H9 (cell line): ENCODE measurements around the gene COQ4. TPM values are rescaled to one million over a fixed set of nuclear protein-coding genes. Genes with fewer than 3 reads are reported as not detected.

ENCODE experiments used
- DNase-seq: peaks from one replicate; pipeline ENCODE4 v3.0.0-alpha.2; 2017
- H2AFZ ChIP-seq: one replicate; pipeline ENCODE4 v1.6.1; 2013; ENCODE audit warnings: mild to moderate bottlenecking, low read length, control low read depth, moderate library complexity
- H2AK5ac ChIP-seq: 2 replicates; pipeline ENCODE4 v1.6.1; 2013; ENCODE audit warnings: low read length, control low read depth, mixed read lengths; ENCODE audit not compliant: insufficient read length
- H2BK120ac ChIP-seq: one replicate; pipeline ENCODE4 v1.6.1; 2013; ENCODE audit warnings: low read depth, mild to moderate bottlenecking, low read length, control low read depth, inconsistent platforms; ENCODE audit not compliant: poor library complexity, severe bottlenecking
- H2BK12ac ChIP-seq: 2 replicates; pipeline ENCODE4 v1.6.1; 2013; ENCODE audit warnings: low read length, control low read depth, mixed read lengths, low read depth; ENCODE audit not compliant: insufficient read length
- H2BK15ac ChIP-seq: 2 replicates; pipeline ENCODE4 v1.6.1; 2013; ENCODE audit warnings: low read depth, low read length, control low read depth
- H2BK20ac ChIP-seq: one replicate; pipeline ENCODE4 v1.6.1; 2013; ENCODE audit warnings: low read depth, mild to moderate bottlenecking, low read length, control low read depth, inconsistent platforms; ENCODE audit not compliant: poor library complexity, severe bottlenecking
- H2BK5ac ChIP-seq: 2 replicates; pipeline ENCODE4 v1.6.1; 2013; ENCODE audit warnings: low read length, control low read depth, mixed read lengths; ENCODE audit not compliant: insufficient read length
- H3K14ac ChIP-seq: 2 replicates; pipeline ENCODE4 v1.6.1; 2013; ENCODE audit warnings: low read length, control low read depth; ENCODE audit not compliant: insufficient read depth
- H3K18ac ChIP-seq: 2 replicates; pipeline ENCODE4 v1.6.1; 2013; ENCODE audit warnings: low read depth, mild to moderate bottlenecking, mixed read lengths, low read length, control low read depth; ENCODE audit not compliant: insufficient read length
- H3K23ac ChIP-seq: 2 replicates; pipeline ENCODE4 v1.6.1; 2013; ENCODE audit warnings: low read length, control low read depth, mixed read lengths, low read depth; ENCODE audit not compliant: insufficient read length
- H3K23me2 ChIP-seq: 2 replicates; pipeline ENCODE4 v1.6.1; 2013; ENCODE audit warnings: low read depth, mild to moderate bottlenecking, mixed read lengths, low read length, control low read depth; ENCODE audit not compliant: insufficient read length, poor library complexity, severe bottlenecking
- H3K27ac ChIP-seq: 2 replicates; pipeline ENCODE4 v1.5.1; 2013; ENCODE audit warnings: low read length, control low read depth, mixed read lengths, low read depth; ENCODE audit not compliant: insufficient read length
- H3K27me3 ChIP-seq: 2 replicates; pipeline ENCODE4 v1.6.1; 2013; ENCODE audit warnings: low read length, control low read depth, inconsistent platforms; ENCODE audit not compliant: insufficient read depth
- H3K4ac ChIP-seq: 2 replicates; pipeline ENCODE4 v1.6.1; 2013; ENCODE audit warnings: low read depth, mild to moderate bottlenecking, control low read depth, inconsistent platforms, low read length, moderate library complexity
- H3K4me1 ChIP-seq: 2 replicates; pipeline ENCODE4 v1.6.1; 2013; ENCODE audit warnings: low read length, control low read depth, inconsistent platforms; ENCODE audit not compliant: insufficient read depth
- H3K4me2 ChIP-seq: 2 replicates; pipeline ENCODE4 v1.6.1; 2013; ENCODE audit warnings: low read length, control low read depth, mixed read lengths; ENCODE audit not compliant: insufficient read length, insufficient read depth
- H3K56ac ChIP-seq: 2 replicates; pipeline ENCODE4 v1.6.1; 2013; ENCODE audit warnings: low read depth, mild to moderate bottlenecking, mixed read lengths, low read length, control low read depth; ENCODE audit not compliant: insufficient read length
- H3K79me1 ChIP-seq: 2 replicates; pipeline ENCODE4 v1.6.1; 2013; ENCODE audit warnings: low read depth, mild to moderate bottlenecking, moderate library complexity, low read length, control low read depth, inconsistent platforms; ENCODE audit not compliant: insufficient read depth, poor library complexity, severe bottlenecking
- H3K79me2 ChIP-seq: 2 replicates; pipeline ENCODE4 v1.6.1; 2013; ENCODE audit warnings: low read length, control low read depth, inconsistent platforms; ENCODE audit not compliant: insufficient read depth
- H3K9ac ChIP-seq: 2 replicates; pipeline ENCODE4 v1.6.1; 2013; ENCODE audit warnings: low read length, control low read depth, mixed read lengths; ENCODE audit not compliant: insufficient read length; ENCODE audit errors: extremely low read depth
- H3K9me3 ChIP-seq: one replicate; pipeline ENCODE4 v1.6.1; 2013; ENCODE audit warnings: low read depth, low read length, inconsistent platforms; ENCODE audit not compliant: control insufficient read depth
- H3T11ph ChIP-seq: one replicate; pipeline ENCODE4 v1.6.1; 2013; ENCODE audit warnings: mild to moderate bottlenecking, low read length, control low read depth, inconsistent platforms
- H4K20me1 ChIP-seq: one replicate; pipeline ENCODE4 v1.6.1; 2013; ENCODE audit not compliant: control insufficient read depth, insufficient read length, insufficient read depth
- H4K5ac ChIP-seq: 2 replicates; pipeline ENCODE4 v1.6.1; 2013; ENCODE audit warnings: low read depth, mild to moderate bottlenecking, mixed read lengths, low read length, control low read depth; ENCODE audit not compliant: insufficient read length
- H4K8ac ChIP-seq: replicated peaks from 2 replicates; pipeline ENCODE4 v1.6.1; 2013; ENCODE audit warnings: low read length, control low read depth, mixed read lengths, low read depth; ENCODE audit not compliant: insufficient read length
- H4K91ac ChIP-seq: 2 replicates; pipeline ENCODE4 v1.6.1; 2013; ENCODE audit warnings: low read depth, mild to moderate bottlenecking, moderate library complexity, mixed read lengths, low read length, control low read depth; ENCODE audit not compliant: insufficient read length
- H3K27ac Mint-ChIP-seq, 3 experiments: 2 replicates in 2 of 3; 3 replicates in 1 of 3; pipeline ENCODE4 v1.8.0; 2020 to 2021; ENCODE audit warnings: mixed read lengths in 3 of 3, mild to moderate bottlenecking in 1 of 3, moderate library complexity in 1 of 3
- H3K27me3 Mint-ChIP-seq: 2 replicates; pipeline ENCODE4 v1.8.0; 2021; ENCODE audit warnings: low read depth, mild to moderate bottlenecking, moderate library complexity, mixed read lengths
- H3K36me3 Mint-ChIP-seq, 3 experiments: 2 replicates in 2 of 3; 3 replicates in 1 of 3; pipeline ENCODE4 v1.8.0; 2020 to 2021; ENCODE audit warnings: low read depth in 3 of 3, mixed read lengths in 3 of 3; ENCODE audit not compliant: insufficient read depth in 1 of 3
- H3K4me1 Mint-ChIP-seq, 2 experiments: 2 replicates each; pipeline ENCODE4 v1.8.0; 2020; ENCODE audit warnings: mixed read lengths in 2 of 2
- H3K4me3 Mint-ChIP-seq, 2 experiments: 2 replicates in 1 of 2; 3 replicates in 1 of 2; pipeline ENCODE4 v1.8.0; 2020 to 2021; ENCODE audit warnings: mild to moderate bottlenecking in 2 of 2, mixed read lengths in 2 of 2, moderate library complexity in 1 of 2
- H3K9me3 Mint-ChIP-seq, 2 experiments: 2 replicates in 1 of 2; 3 replicates in 1 of 2; pipeline ENCODE4 v1.8.0; 2020; ENCODE audit warnings: mild to moderate bottlenecking in 2 of 2, mixed read lengths in 2 of 2, moderate library complexity in 1 of 2
- WGBS: extraction: QIAGEN DNeasy Blood & Tissue Kit; methylation state at CpG from one replicate; pipeline ENCODE4 v1.1.7; 2013; ENCODE audit warnings: missing lambda C conversion rate, low lambda C conversion rate, mixed read lengths; ENCODE audit not compliant: insufficient read length; ENCODE audit errors: extremely low coverage; 5-methylcytosine and 5-hydroxymethylcytosine counted together
- total RNA-seq: library from RNA; stranded (reverse); gene quantifications from 2 replicates; pipeline ENCODE4 v1.2.1, GENCODE V29; 2021
- TF ChIP-seq, protein P1 (sequence below): fragments of 200-600 bp; sonication (generic); conservative IDR thresholded peaks from 3 replicates; pipeline ENCODE4 v1.8.0; 2021; ENCODE audit warnings: antibody characterized with exemption, mild to moderate bottlenecking

Gene COQ4
- total RNA-seq, 1 experiment from 2014 or later, result 38.4 TPM

- Mint-ChIP-seq H3K27me3 (no peaks in the 10 kb centered on the region; the same call in 1 of the 2 replicates), H3K36me3 (peaks cover 6 to 28% (median 18%) of the 10 kb centered on the region in 3 experiments; a peak in 5 of 7 replicates), H3K4me1 (peaks cover 10 to 16% of the 10 kb centered on the region in 2 experiments), H3K27ac (peak within 1 kb of the TSS; percentile 94 to 98 (median 97)), H3K4me3 (peak within 1 kb of the TSS; percentile 88 to 97), H3K9me3 (peaks cover 0 to 4% of the 10 kb centered on the region in 2 experiments; a peak in 1 of 5 replicates)
- H3K27me3 ChIP-seq, result no peaks in the 10 kb centered on the region
- no peak within 1 kb of the TSS for H3K4ac ChIP-seq
- peak within 1 kb of the TSS; percentile 61 for H3K9ac ChIP-seq
- H4K8ac ChIP-seq, result no peak within 1 kb of the TSS
- peak; percentile 43 for DNase-seq
- no peak within 1 kb of the TSS for H4K5ac ChIP-seq
- peak within 1 kb of the TSS; percentile 21 for H3K18ac ChIP-seq
- peak within 1 kb of the TSS; percentile 95 for H3K4me2 ChIP-seq
- no peak within 1 kb of the TSS for H2AFZ ChIP-seq
- H3T11ph ChIP-seq, result no peak within 1 kb of the TSS
- no peak within 1 kb of the TSS for H2BK120ac ChIP-seq
- H3K23ac ChIP-seq, result no peak within 1 kb of the TSS
- no peak within 1 kb of the TSS for H3K56ac ChIP-seq
- no peaks in the 10 kb centered on the region; the same call in 1 of the 2 replicates for H3K4me1 ChIP-seq
- no peaks in the 10 kb centered on the region for H3K9me3 ChIP-seq
- no peak within 1 kb of the TSS for H3K27ac ChIP-seq
- no peak within 1 kb of the TSS for H2BK5ac ChIP-seq
- TF ChIP-seq, protein P1, sequence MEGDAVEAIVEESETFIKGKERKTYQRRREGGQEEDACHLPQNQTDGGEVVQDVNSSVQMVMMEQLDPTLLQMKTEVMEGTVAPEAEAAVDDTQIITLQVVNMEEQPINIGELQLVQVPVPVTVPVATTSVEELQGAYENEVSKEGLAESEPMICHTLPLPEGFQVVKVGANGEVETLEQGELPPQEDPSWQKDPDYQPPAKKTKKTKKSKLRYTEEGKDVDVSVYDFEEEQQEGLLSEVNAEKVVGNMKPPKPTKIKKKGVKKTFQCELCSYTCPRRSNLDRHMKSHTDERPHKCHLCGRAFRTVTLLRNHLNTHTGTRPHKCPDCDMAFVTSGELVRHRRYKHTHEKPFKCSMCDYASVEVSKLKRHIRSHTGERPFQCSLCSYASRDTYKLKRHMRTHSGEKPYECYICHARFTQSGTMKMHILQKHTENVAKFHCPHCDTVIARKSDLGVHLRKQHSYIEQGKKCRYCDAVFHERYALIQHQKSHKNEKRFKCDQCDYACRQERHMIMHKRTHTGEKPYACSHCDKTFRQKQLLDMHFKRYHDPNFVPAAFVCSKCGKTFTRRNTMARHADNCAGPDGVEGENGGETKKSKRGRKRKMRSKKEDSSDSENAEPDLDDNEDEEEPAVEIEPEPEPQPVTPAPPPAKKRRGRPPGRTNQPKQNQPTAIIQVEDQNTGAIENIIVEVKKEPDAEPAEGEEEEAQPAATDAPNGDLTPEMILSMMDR, result no peak
- H4K91ac ChIP-seq, result no peak within 1 kb of the TSS
- no peak within 1 kb of the TSS for H2BK12ac ChIP-seq
- no CpG with 5 or more reads among the region's 57 CpGs for WGBS
- H2AK5ac ChIP-seq, result no peak within 1 kb of the TSS
- no peak within 1 kb of the TSS for H2BK20ac ChIP-seq
- H3K79me1 ChIP-seq, result no peaks in the 10 kb centered on the region
- no peak within 1 kb of the TSS for H2BK15ac ChIP-seq
- peaks cover 13% of the 10 kb centered on the region for H3K23me2 ChIP-seq
- no peaks in the 10 kb centered on the region for H4K20me1 ChIP-seq
- no peak within 1 kb of the TSS; the same call in none of the 2 replicates for H3K14ac ChIP-seq
- H3K79me2 ChIP-seq, result no peaks in the 10 kb centered on the region
Measured at GRCh38 chr9:128275198-128276007, 47.2 kb upstream of the COQ4 start, which contains the start of gene GOLGA2. Gene GOLGA2, minus strand, starts transcription at chr9:128276007. Its CDS starts 31 bp downstream, at chr9:128275976.
